GM19238 (cell line): ENCODE results near the gene RIMBP3C.
A peak's percentile ranks its signal among the peaks of the same experiment; 100 is the strongest.
"Not testable (repeated sequence)": the region's sequence is repeated elsewhere in the genome, so short reads cannot be mapped to it uniquely, and the experiment has no call there.

Experiments
- DNase-seq: peaks from one replicate; pipeline ENCODE4 v3.0.0; 2011; ENCODE audit warnings: low spot score; ENCODE audit not compliant: insufficient read length

The RIMBP3C gene

GRCh38 chr22:21573293-21573734 lies 22.1 kb upstream of the RIMBP3C start:
- DNase-seq, result no peak

GRCh38 chr22:21571679-21572078 lies 20.4 kb upstream of the RIMBP3C start:
- no peak for DNase-seq

GRCh38 chr22:21570398-21570797 lies 19.1 kb upstream of the RIMBP3C start:
- no peak for DNase-seq

- no peak for DNase-seq
Measured at GRCh38 chr22:21569459-21570170, 18.4 kb upstream of the RIMBP3C start.

GRCh38 chr22:21569076-21569427 lies 17.8 kb upstream of the RIMBP3C start:
- DNase-seq, result not testable (repeated sequence)

GRCh38 chr22:21568347-21569075 lies 17.2 kb upstream of the RIMBP3C start:
- DNase-seq, result no peak

- DNase-seq, result peak; percentile 94
Measured at GRCh38 chr22:21567456-21568346, 16.4 kb upstream of the RIMBP3C start, which contains the start of gene UBE2L3. TSS of gene UBE2L3 (plus strand) at chr22:21567714. CDS start at chr22:21567745, 31 bp downstream.

- no peak for DNase-seq
Measured at GRCh38 chr22:21564411-21564810, 13.2 kb upstream of the RIMBP3C start.

GRCh38 chr22:21563912-21564311 lies 12.7 kb upstream of the RIMBP3C start:
- DNase-seq, result no peak

- not testable (repeated sequence) for DNase-seq
Measured at GRCh38 chr22:21560657-21561056, 9.4 kb upstream of the RIMBP3C start.

- DNase-seq, result not testable (repeated sequence)
Measured at GRCh38 chr22:21559345-21560125, 8.3 kb upstream of the RIMBP3C start.

- not testable (repeated sequence) for DNase-seq
Measured at GRCh38 chr22:21550678-21551047, 598 bp downstream of the RIMBP3C start.

- not testable (repeated sequence) for DNase-seq
Measured at GRCh38 chr22:21550008-21550677, 1.1 kb downstream of the RIMBP3C start.

GRCh38 chr22:21549558-21549957 lies 1.7 kb downstream of the RIMBP3C start:
- not testable (repeated sequence) for DNase-seq

- not testable (repeated sequence) for DNase-seq
Measured at GRCh38 chr22:21544432-21545322, 6.6 kb downstream of the RIMBP3C start.

- not testable (repeated sequence) for DNase-seq
Measured at GRCh38 chr22:21539862-21540261, 11.4 kb downstream of the RIMBP3C start.

- DNase-seq, result not testable (repeated sequence)
Measured at GRCh38 chr22:21532863-21533648, 18.2 kb downstream of the RIMBP3C start.

- DNase-seq, result not testable (repeated sequence)
Measured at GRCh38 chr22:21531525-21531924, 19.7 kb downstream of the RIMBP3C start.
